PC-9 (cell line): ENCODE measurements around the gene SLC25A29. TPM values are rescaled to one million over a fixed set of nuclear protein-coding genes. Genes with fewer than 3 reads are reported as not detected.

Experiments
- BruUV-seq: library from RNA; stranded (reverse); fragments of 400-500 nt; replicated peaks from 2 replicates; lab custom pipeline; 2021; lab: Mats Ljungman, UMichigan
- CTCF ChIA-PET: fragments of 300-600 bp; sonication (Branson Sonifier 250); formaldehyde crosslinking; loops from one replicate; lab custom pipeline; 2022; ENCODE audit warnings: antibody characterized with exemption; lab: Charles Lee
- POLR2A ChIA-PET: fragments of 300-600 bp; sonication (Branson Sonifier 250); formaldehyde crosslinking; loops from one replicate; lab custom pipeline; 2022; ENCODE audit warnings: antibody characterized with exemption; ENCODE audit not compliant: unreplicated experiment; lab: Charles Lee
- DNase-seq, 2 experiments: peaks; one replicate each; pipeline versions ENCODE4 v3.0.0 to v3.0.0-alpha.2; 2015 to 2022; ENCODE audit warnings: mixed read lengths in 1 of 2
- H2AFZ ChIP-seq: fragments of 200-600 bp; sonication (generic); 2 replicates; pipeline ENCODE4 v1.8.1; 2017; ENCODE audit warnings: antibody characterized with exemption
- H3F3A ChIP-seq: fragments of 200-600 bp; sonication (generic); 2 replicates; pipeline ENCODE4 v1.8.1; 2017; ENCODE audit warnings: antibody characterized with exemption, mild to moderate bottlenecking, low read depth; ENCODE audit not compliant: insufficient read depth
- H3K27ac ChIP-seq: fragments of 200-600 bp; sonication (generic); 2 replicates; pipeline ENCODE4 v1.6.1; 2016; ENCODE audit warnings: mixed run types
- H3K27me3 ChIP-seq: fragments of 200-600 bp; sonication (generic); 2 replicates; pipeline ENCODE4 v1.6.1; 2016; ENCODE audit warnings: low read depth, mixed run types; ENCODE audit not compliant: insufficient read depth
- H3K36me3 ChIP-seq: fragments of 200-600 bp; sonication (generic); 2 replicates; pipeline ENCODE4 v1.6.1; 2016; ENCODE audit warnings: low read depth, mixed run types
- H3K4me1 ChIP-seq: fragments of 200-600 bp; sonication (generic); replicated peaks from 2 replicates; pipeline ENCODE4 v1.6.1; 2016; ENCODE audit warnings: mixed run types; ENCODE audit not compliant: insufficient read depth
- H3K4me2 ChIP-seq: fragments of 200-600 bp; sonication (generic); 2 replicates; pipeline ENCODE4 v1.6.1; 2017; ENCODE audit warnings: mixed run types
- H3K4me3 ChIP-seq: fragments of 200-600 bp; sonication (generic); 2 replicates; pipeline ENCODE4 v1.6.1; 2016; ENCODE audit warnings: mixed run types
- H3K79me2 ChIP-seq: fragments of 200-600 bp; sonication (generic); 2 replicates; pipeline ENCODE4 v1.6.1; 2017; ENCODE audit warnings: low read depth, mixed run types
- H3K9me2 ChIP-seq: fragments of 200-600 bp; sonication (generic); 2 replicates; pipeline ENCODE4 v1.8.1; 2017; ENCODE audit warnings: mild to moderate bottlenecking; ENCODE audit not compliant: insufficient read depth
- H3K9me3 ChIP-seq: fragments of 200-600 bp; sonication (generic); 2 replicates; pipeline ENCODE4 v1.8.1; 2016; ENCODE audit warnings: low read depth; ENCODE audit not compliant: insufficient read depth
- H4K20me1 ChIP-seq: fragments of 200-600 bp; sonication (generic); 2 replicates; pipeline ENCODE4 v1.8.1; 2017; ENCODE audit not compliant: insufficient read depth
- EZH2 ChIP-seq: fragments of 200-600 bp; sonication (generic); IDR thresholded peaks from 2 replicates; pipeline ENCODE4 v1.8.0; 2017; ENCODE audit warnings: antibody characterized with exemption, low read depth
- intact Hi-C: fragments of 100-400 bp; cut with micrococcal nuclease; formaldehyde crosslinking; loops from one replicate; pipeline ENCODE4 v1.10.0; 2022; ENCODE audit not compliant: unreplicated experiment
- total RNA-seq: library from RNA; stranded (reverse); gene quantifications from 2 replicates; pipeline ENCODE4 v1.2.3, GENCODE V29; 2021
- TF ChIP-seq, protein P1 (sequence below): fragments of 200-600 bp; sonication (generic); conservative IDR thresholded peaks from 2 replicates; pipeline ENCODE4 v1.6.1; 2017; ENCODE audit warnings: mixed run types, antibody characterized with exemption, mild to moderate bottlenecking, moderate library complexity

Gene SLC25A29
- total RNA-seq, 1 experiment from 2014 or later: 6.9 TPM

DNA sequence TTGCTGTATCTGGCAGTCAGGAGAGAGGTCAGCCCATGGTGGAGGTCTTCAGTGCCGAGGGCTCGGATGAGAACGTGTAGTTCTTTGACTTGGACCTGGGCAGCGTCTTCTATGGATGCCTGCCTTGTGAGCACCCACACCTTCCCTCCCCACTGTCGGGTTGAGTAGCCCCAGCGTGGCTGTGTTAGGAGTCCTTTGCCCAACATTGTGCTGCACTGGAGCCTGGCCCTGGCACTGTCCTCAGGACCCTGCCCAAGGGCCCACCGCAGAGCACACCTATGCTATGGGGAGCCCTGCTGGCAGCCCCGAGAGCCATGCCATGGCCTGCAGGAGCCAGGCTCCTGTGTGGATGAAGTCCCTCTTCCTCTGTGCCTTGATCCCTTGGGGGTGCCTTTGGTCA is 26.7 kb downstream of the SLC25A29 start:
- no peak for TF ChIP-seq EZH2
- TF ChIP-seq, protein P1, sequence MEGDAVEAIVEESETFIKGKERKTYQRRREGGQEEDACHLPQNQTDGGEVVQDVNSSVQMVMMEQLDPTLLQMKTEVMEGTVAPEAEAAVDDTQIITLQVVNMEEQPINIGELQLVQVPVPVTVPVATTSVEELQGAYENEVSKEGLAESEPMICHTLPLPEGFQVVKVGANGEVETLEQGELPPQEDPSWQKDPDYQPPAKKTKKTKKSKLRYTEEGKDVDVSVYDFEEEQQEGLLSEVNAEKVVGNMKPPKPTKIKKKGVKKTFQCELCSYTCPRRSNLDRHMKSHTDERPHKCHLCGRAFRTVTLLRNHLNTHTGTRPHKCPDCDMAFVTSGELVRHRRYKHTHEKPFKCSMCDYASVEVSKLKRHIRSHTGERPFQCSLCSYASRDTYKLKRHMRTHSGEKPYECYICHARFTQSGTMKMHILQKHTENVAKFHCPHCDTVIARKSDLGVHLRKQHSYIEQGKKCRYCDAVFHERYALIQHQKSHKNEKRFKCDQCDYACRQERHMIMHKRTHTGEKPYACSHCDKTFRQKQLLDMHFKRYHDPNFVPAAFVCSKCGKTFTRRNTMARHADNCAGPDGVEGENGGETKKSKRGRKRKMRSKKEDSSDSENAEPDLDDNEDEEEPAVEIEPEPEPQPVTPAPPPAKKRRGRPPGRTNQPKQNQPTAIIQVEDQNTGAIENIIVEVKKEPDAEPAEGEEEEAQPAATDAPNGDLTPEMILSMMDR: no peak
- Histone ChIP-seq H4K20me1 (peaks cover 57% of the 10 kb centered on the region), H3K27me3 (no peaks in the 10 kb centered on the region), H3K36me3 (no peaks in the 10 kb centered on the region), H3F3A (peaks cover 6% of the 10 kb centered on the region; the same call in 1 of the 2 replicates), H3K9me3 (no peaks in the 10 kb centered on the region), H3K27ac (no peak overlapping the region), H3K4me1 (no peaks in the 10 kb centered on the region), H3K4me2 (no peak overlapping the region), H3K9me2 (no peaks in the 10 kb centered on the region), H2AFZ (no peak overlapping the region), H3K4me3 (no peak overlapping the region), H3K79me2 (peaks cover 53% of the 10 kb centered on the region)
- ChIA-PET POLR2A (no interaction called here), CTCF (no interaction called here)
- no TSS peak for BruUV-seq
- intact Hi-C loops: no loop called here
- no peak for DNase-seq

DNA sequence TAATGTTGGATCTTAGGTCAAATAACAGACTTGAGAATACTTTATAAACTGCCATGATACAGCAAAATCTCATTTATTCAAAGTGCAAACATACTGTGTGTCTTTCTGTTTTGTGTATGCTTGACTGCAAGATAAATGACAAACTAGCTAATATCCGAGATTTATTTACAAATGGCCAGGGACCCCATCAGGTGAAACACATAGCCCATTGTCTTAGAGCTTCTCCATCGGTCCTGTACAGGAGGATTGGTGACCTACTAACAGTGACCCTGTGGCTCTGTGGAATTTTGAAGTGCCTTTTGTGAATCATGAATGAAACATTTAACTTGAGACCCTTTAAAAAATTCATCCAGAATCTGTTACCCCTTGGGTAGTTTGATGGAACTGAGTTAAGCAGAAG is 27.1 kb downstream of the SLC25A29 start:
- intact Hi-C loops: no loop called here
- POLR2A ChIA-PET: no interaction called here
- H3F3A ChIP-seq: peaks cover 6% of the 10 kb centered on the region; the same call in 1 of the 2 replicates
- H3K79me2 ChIP-seq: peaks cover 57% of the 10 kb centered on the region
- no peak overlapping the region for H3K4me2 ChIP-seq
- no TSS peak for BruUV-seq
- H3K9me2 ChIP-seq: no peaks in the 10 kb centered on the region
- no peak overlapping the region for H3K4me3 ChIP-seq
- H3K9me3 ChIP-seq: no peaks in the 10 kb centered on the region
- no peak overlapping the region for H3K27ac ChIP-seq
- CTCF ChIA-PET: no interaction called here
- no peak overlapping the region for H2AFZ ChIP-seq
- no peaks in the 10 kb centered on the region for H3K4me1 ChIP-seq
- TF ChIP-seq EZH2: no peak
- TF ChIP-seq, protein P1: no peak
- no peaks in the 10 kb centered on the region for H3K36me3 ChIP-seq
- H4K20me1 ChIP-seq: peaks cover 62% of the 10 kb centered on the region
- no peaks in the 10 kb centered on the region for H3K27me3 ChIP-seq
- no peak for DNase-seq

DNA sequence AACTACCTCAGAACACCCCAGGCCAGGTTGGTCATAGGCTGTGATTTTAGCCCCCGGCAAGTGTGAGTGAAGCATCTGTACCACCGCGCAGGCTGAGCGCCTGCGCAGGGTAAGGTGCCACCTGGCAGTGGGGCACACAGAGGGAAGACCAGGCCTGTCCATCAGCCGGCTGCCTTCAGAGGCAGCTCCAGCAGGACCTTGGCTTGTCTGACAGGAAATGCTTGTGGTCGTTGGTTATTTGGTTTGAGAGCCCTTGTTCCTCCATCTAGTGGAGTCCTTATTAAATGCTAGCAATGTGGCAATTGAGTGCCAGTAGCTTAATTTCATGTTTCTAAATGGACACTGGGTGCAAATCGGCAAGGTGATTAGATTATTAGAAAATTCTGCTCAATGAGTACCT is 27.5 kb downstream of the SLC25A29 start:
- H3K27ac ChIP-seq: no peak overlapping the region
- H4K20me1 ChIP-seq: peaks cover 66% of the 10 kb centered on the region
- no peak for TF ChIP-seq EZH2
- TF ChIP-seq, protein P1: no peak
- no peak overlapping the region for H2AFZ ChIP-seq
- H3K4me2 ChIP-seq: no peak overlapping the region
- intact Hi-C loops: no loop called here
- BruUV-seq: no TSS peak
- peaks cover 6% of the 10 kb centered on the region; the same call in 1 of the 2 replicates for H3F3A ChIP-seq
- H3K79me2 ChIP-seq: peaks cover 62% of the 10 kb centered on the region
- no peaks in the 10 kb centered on the region for H3K27me3 ChIP-seq
- H3K36me3 ChIP-seq: no peaks in the 10 kb centered on the region
- CTCF ChIA-PET: no interaction called here
- POLR2A ChIA-PET: no interaction called here
- H3K4me1 ChIP-seq: no peaks in the 10 kb centered on the region
- DNase-seq: no peak
- H3K4me3 ChIP-seq: no peak overlapping the region
- no peaks in the 10 kb centered on the region for H3K9me2 ChIP-seq
- no peaks in the 10 kb centered on the region for H3K9me3 ChIP-seq
